ENCODE measurements around the gene P2RX5. TPM values are rescaled to one million over a fixed set of nuclear protein-coding genes. Genes with fewer than 3 reads are reported as not detected.

Gene P2RX5
- 2.5 TPM for total RNA-seq
- long read RNA-seq, partial matches to known transcripts: 1 of 3 reads
- long read RNA-seq, other reads (novel, unspliced or antisense): 0 of 3 reads

- Histone ChIP-seq H3K9me3 (no peaks in the 10 kb centered on the region), H3K4me3 (peak within 1 kb of the TSS; percentile 54), H3K27ac (no peak within 1 kb of the TSS), H3K4me1 (peaks cover 17% of the 10 kb centered on the region), H3K27me3 (ENCODE audit: low read depth) (peaks cover 63% of the 10 kb centered on the region), H3K36me3 (no peaks in the 10 kb centered on the region)
- DNase-seq (peak; percentile 64), ATAC-seq (peak; percentile 66 to 73)
- TF ChIP-seq CTCF (IDR thresholded peaks at IDR 0.05): no peak
- intact Hi-C loops (cut with DNase I): no loop called here
Observed at GRCh38 chr17:3695723-3696411, at the start of gene P2RX5. Gene P2RX5 (minus strand): TSS chr17:3696155. CDS start chr17:3696005, 150 bp downstream.

GRCh38 chr17:3745071-3745470 lies 49.1 kb upstream of the P2RX5 start:
- Histone ChIP-seq H3K4me3 (no peak overlapping the region), H3K9me3 (no peaks in the 10 kb centered on the region), H3K27me3 (ENCODE audit: low read depth) (no peaks in the 10 kb centered on the region), H3K4me1 (no peaks in the 10 kb centered on the region), H3K36me3 (no peaks in the 10 kb centered on the region), H3K27ac (no peak overlapping the region)
- ATAC-seq (no peak), DNase-seq (no peak)
- intact Hi-C loops (cut with DNase I): no loop called here
- TF ChIP-seq CTCF (IDR thresholded peaks at IDR 0.05): no peak

- DNase-seq (no peak), ATAC-seq (no peak)
- Histone ChIP-seq H3K27ac (no peak overlapping the region), H3K4me1 (no peaks in the 10 kb centered on the region), H3K36me3 (no peaks in the 10 kb centered on the region), H3K27me3 (ENCODE audit: low read depth) (no peaks in the 10 kb centered on the region), H3K4me3 (no peak overlapping the region), H3K9me3 (no peaks in the 10 kb centered on the region)
- intact Hi-C loops (cut with DNase I): no loop called here
- no peak for TF ChIP-seq CTCF (IDR thresholded peaks at IDR 0.05)
Observed at GRCh38 chr17:3744014-3744413, 48.1 kb upstream of the P2RX5 start.

GRCh38 chr17:3740611-3741073 lies 44.7 kb upstream of the P2RX5 start:
- intact Hi-C loops (cut with DNase I): no loop called here
- H3K36me3 ChIP-seq: no peaks in the 10 kb centered on the region
- no peaks in the 10 kb centered on the region for H3K27me3 ChIP-seq (ENCODE audit: low read depth)
- no peak overlapping the region for H3K27ac ChIP-seq
- peak in 1 of 2 donors; percentile 47 for ATAC-seq
- no peak for TF ChIP-seq CTCF (IDR thresholded peaks at IDR 0.05)
- H3K4me1 ChIP-seq: peaks cover 15% of the 10 kb centered on the region
- no peak overlapping the region for H3K4me3 ChIP-seq
- no peaks in the 10 kb centered on the region for H3K9me3 ChIP-seq
- peak; percentile 60 for DNase-seq

GRCh38 chr17:3739422-3740124 lies 43.6 kb upstream of the P2RX5 start:
- DNase-seq: no peak
- intact Hi-C loops (cut with DNase I): no loop called here

More at GRCh38 chr17:3739422-3740124, 43.6 kb upstream of the P2RX5 start:
- Histone ChIP-seq H3K27me3 (ENCODE audit: low read depth) (no peaks in the 10 kb centered on the region), H3K27ac (no peak overlapping the region), H3K36me3 (no peaks in the 10 kb centered on the region), H3K4me3 (no peak overlapping the region), H3K9me3 (no peaks in the 10 kb centered on the region), H3K4me1 (peaks cover 15% of the 10 kb centered on the region)
- TF ChIP-seq CTCF (IDR thresholded peaks at IDR 0.05): no peak
- ATAC-seq: no peak

Data from lower lobe of right lung (tissue), 2 donors.